IPS DF 6.9 (cell line): ENCODE data around the gene CYP27C1.

Experiments used
- DNase-seq: peaks from one replicate; pipeline ENCODE4 v3.0.0-alpha.2; 2013; ENCODE audit warnings: low read depth, low spot score
- H3K27ac ChIP-seq: one replicate; pipeline ENCODE4 v1.5.1; 2013; ENCODE audit warnings: low read length, control low read depth
- H3K27me3 ChIP-seq: 2 replicates; pipeline ENCODE4 v1.6.1; 2013; ENCODE audit warnings: mild to moderate bottlenecking, low read length; ENCODE audit not compliant: control insufficient read depth, insufficient read depth
- H3K36me3 ChIP-seq: 2 replicates; pipeline ENCODE4 v1.6.1; 2013; ENCODE audit warnings: low read length; ENCODE audit not compliant: control insufficient read depth, insufficient read depth
- H3K4me1 ChIP-seq: 2 replicates; pipeline ENCODE4 v1.6.1; 2013; ENCODE audit warnings: low read length; ENCODE audit not compliant: control insufficient read depth, insufficient read depth
- H3K4me3 ChIP-seq: 2 replicates; pipeline ENCODE4 v1.5.1; 2013; ENCODE audit warnings: mild to moderate bottlenecking, low read length
- H3K9me3 ChIP-seq: 2 replicates; pipeline ENCODE4 v1.6.1; 2013; ENCODE audit warnings: low read length, inconsistent platforms; ENCODE audit not compliant: control insufficient read depth, insufficient read depth
- WGBS: extraction: QIAGEN DNeasy Blood & Tissue Kit; methylation state at CpG from one replicate; pipeline ENCODE4 v1.1.7; 2013; ENCODE audit warnings: mixed read lengths, missing lambda C conversion rate; ENCODE audit not compliant: insufficient read length, insufficient coverage; 5-methylcytosine and 5-hydroxymethylcytosine counted together

The CYP27C1 gene

GRCh38 chr2:127153691-127154158 lies 66.4 kb downstream of the CYP27C1 start:
- Histone ChIP-seq H3K27me3 (no peaks in the 10 kb centered on the region), H3K27ac (no peak overlapping the region), H3K4me3 (no peak overlapping the region), H3K36me3 (no peaks in the 10 kb centered on the region), H3K4me1 (peaks cover 2% of the 10 kb centered on the region; the same call in 1 of the 2 replicates), H3K9me3 (no peaks in the 10 kb centered on the region)
- WGBS, result no CpG with 5 or more reads among the region's 6 CpGs
- no peak for DNase-seq

GRCh38 chr2:127150996-127151395 lies 69.1 kb downstream of the CYP27C1 start:
- no peak for DNase-seq
- H3K4me1 ChIP-seq, result no peaks in the 10 kb centered on the region
- no peak overlapping the region for H3K4me3 ChIP-seq
- no peak overlapping the region for H3K27ac ChIP-seq
- H3K36me3 ChIP-seq, result no peaks in the 10 kb centered on the region
- H3K9me3 ChIP-seq, result no peaks in the 10 kb centered on the region
- no CpG with 5 or more reads among the region's 1 CpG for WGBS
- H3K27me3 ChIP-seq, result no peaks in the 10 kb centered on the region

DNA sequence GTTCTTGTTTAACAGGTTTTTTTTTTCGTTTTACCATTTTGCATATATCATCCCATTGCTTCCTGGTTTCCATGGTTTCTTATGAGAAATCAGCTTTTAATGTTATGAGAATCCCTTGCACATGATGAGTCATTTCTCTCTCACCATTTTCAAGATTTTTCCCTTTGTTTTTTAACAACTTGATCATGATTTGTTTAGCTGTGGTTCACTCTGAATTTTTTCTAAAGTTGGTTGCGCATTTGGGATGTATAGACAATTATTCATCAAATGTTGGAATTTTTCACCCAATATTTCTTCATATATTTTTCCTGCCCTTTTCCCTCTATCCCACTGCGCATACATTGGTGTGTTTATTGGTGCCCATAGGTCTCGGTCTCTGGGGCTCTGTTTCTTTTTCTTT lies 70.7 kb downstream of the CYP27C1 start:
- no peak overlapping the region for H3K27ac ChIP-seq
- no peak for DNase-seq

DNA sequence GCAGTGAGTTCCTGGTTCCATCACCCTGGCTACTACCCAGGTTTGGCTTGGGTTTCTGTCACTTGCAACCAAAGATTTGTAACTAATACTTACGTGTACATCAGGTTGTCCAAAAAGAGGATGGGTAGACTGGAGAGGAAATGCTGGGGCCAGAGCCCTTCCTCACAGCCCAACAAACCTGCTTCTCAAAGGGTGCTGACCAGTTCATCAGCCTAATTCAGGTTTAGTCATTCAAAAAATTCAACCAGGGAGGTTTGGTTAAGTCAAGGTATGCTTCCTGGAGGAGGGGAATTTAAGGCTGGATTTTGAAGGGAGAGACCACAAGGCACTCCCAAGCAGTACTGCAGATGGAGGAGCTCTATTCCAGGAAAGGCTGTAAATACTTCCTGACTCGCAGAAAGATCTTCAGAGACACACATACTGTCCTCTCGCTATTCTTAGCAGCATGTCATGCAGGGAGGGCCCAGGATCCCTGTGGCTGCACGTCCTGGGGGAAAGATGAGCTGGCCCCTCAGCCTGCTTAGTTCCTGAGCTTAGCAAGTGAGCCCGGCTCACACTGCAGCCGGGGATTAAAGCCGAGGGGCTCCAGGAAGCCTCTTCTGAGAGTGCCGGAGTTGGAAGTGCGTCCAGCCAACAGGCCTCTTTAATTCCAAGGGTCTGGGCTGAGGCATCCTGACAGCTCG lies 73.1 kb downstream of the CYP27C1 start:
- H3K27me3 ChIP-seq, result no peaks in the 10 kb centered on the region
- no peak for DNase-seq
- no peak overlapping the region for H3K4me3 ChIP-seq
- H3K9me3 ChIP-seq, result no peaks in the 10 kb centered on the region
- H3K27ac ChIP-seq, result no peak overlapping the region
- H3K4me1 ChIP-seq, result no peaks in the 10 kb centered on the region
- no peaks in the 10 kb centered on the region for H3K36me3 ChIP-seq
- WGBS, result no CpG with 5 or more reads among the region's 10 CpGs

More for the DNA sequence above, 70.7 kb downstream of the CYP27C1 start:
- Histone ChIP-seq H3K4me3 (no peak overlapping the region), H3K27me3 (no peaks in the 10 kb centered on the region), H3K9me3 (no peaks in the 10 kb centered on the region), H3K36me3 (no peaks in the 10 kb centered on the region), H3K4me1 (no peaks in the 10 kb centered on the region)
- no CpG with 5 or more reads among the region's 4 CpGs for WGBS

DNA sequence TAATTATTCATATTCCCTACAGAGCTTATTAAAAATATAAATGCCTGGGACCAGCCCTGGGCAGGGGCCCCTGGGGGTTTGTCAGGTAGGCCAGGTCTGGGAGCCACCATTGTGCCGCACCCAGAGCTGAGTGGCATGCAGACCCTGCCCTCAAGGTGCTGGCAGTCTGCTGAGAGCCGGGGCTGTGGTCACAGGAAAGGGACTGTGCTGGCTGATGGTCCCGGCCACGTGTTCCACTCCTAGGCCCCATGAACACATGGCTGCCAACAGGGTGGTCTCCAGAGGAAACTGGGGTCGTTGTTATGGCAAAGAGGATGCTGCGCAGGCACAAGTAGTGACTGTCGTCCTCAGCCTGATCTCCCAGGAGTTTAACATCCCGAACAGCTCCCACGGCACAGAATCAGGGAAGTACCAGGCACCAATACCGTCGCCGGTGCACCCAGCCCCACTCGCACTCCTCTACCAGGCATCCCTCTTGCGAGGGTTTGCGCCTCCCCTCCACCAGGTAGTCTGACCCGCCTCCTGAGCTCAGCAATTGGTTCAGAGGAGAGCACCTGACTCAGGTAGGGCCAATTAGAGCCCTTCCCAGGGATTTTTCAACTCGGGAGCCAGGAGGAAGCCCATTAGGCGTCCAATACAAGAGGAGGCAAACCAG lies 73.9 kb downstream of the CYP27C1 start:
- Histone ChIP-seq H3K4me1 (no peaks in the 10 kb centered on the region), H3K36me3 (no peaks in the 10 kb centered on the region), H3K4me3 (no peak overlapping the region), H3K27ac (no peak overlapping the region), H3K27me3 (no peaks in the 10 kb centered on the region), H3K9me3 (no peaks in the 10 kb centered on the region)
- no peak for DNase-seq
- no CpG with 5 or more reads among the region's 18 CpGs for WGBS

- no CpG with 5 or more reads among the region's 1 CpG for WGBS
- H3K27me3 ChIP-seq, result no peaks in the 10 kb centered on the region
- no peak overlapping the region for H3K4me3 ChIP-seq
- H3K36me3 ChIP-seq, result no peaks in the 10 kb centered on the region
- H3K9me3 ChIP-seq, result no peaks in the 10 kb centered on the region
- no peak for DNase-seq
- H3K27ac ChIP-seq, result no peak overlapping the region
- H3K4me1 ChIP-seq, result no peaks in the 10 kb centered on the region
These were observed 74.7 kb downstream of the CYP27C1 start for GRCh38 chr2:127145280-127145895.

- Histone ChIP-seq H3K4me3 (no peak overlapping the region), H3K27ac (no peak overlapping the region), H3K9me3 (no peaks in the 10 kb centered on the region), H3K36me3 (no peaks in the 10 kb centered on the region), H3K4me1 (no peaks in the 10 kb centered on the region), H3K27me3 (no peaks in the 10 kb centered on the region)
- no CpG with 5 or more reads among the region's 11 CpGs for WGBS
- no peak for DNase-seq
These were observed 76.0 kb downstream of the CYP27C1 start for GRCh38 chr2:127143841-127144782.

GRCh38 chr2:127142663-127143630 lies 77.2 kb downstream of the CYP27C1 start:
- H3K4me1 ChIP-seq, result no peaks in the 10 kb centered on the region
- H3K4me3 ChIP-seq, result no peak overlapping the region
- WGBS, result no CpG with 5 or more reads among the region's 4 CpGs
- no peak for DNase-seq
- no peaks in the 10 kb centered on the region for H3K27me3 ChIP-seq
- no peaks in the 10 kb centered on the region for H3K36me3 ChIP-seq
- no peaks in the 10 kb centered on the region for H3K9me3 ChIP-seq
- H3K27ac ChIP-seq, result no peak overlapping the region

DNA sequence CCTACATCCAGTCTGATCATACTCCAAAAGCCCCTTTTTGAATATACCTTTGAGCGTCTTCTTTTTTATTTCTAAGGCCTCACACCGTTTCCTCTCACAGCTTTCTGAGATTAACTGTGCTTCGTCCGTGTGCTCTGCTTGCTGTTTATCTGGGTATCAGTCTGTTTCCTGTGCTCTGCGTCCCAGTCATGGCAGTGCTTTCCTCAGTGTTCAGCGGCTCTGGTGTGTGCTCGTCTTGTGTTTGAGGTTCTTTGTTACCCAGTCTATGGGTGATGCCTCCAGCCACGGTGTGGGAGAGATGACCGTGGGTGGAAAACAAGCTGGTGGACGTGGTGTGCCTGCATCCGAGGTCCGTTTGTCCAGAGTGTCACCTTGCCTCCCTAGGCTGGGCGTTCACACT lies 79.6 kb downstream of the CYP27C1 start:
- no peaks in the 10 kb centered on the region for H3K27me3 ChIP-seq
- no peak overlapping the region for H3K27ac ChIP-seq
- no peak overlapping the region for H3K4me3 ChIP-seq
- no CpG with 5 or more reads among the region's 13 CpGs for WGBS
- H3K36me3 ChIP-seq, result no peaks in the 10 kb centered on the region
- H3K9me3 ChIP-seq, result no peaks in the 10 kb centered on the region
- no peak for DNase-seq
- no peaks in the 10 kb centered on the region for H3K4me1 ChIP-seq
